ENCODE measurements around the gene HEG1. TPM values are rescaled to one million over a fixed set of nuclear protein-coding genes. Genes with fewer than 3 reads are reported as not detected.

HEG1 gene
- total RNA-seq, 2 experiments from 2014 or later = 31.2 to 32.6 TPM

DNA sequence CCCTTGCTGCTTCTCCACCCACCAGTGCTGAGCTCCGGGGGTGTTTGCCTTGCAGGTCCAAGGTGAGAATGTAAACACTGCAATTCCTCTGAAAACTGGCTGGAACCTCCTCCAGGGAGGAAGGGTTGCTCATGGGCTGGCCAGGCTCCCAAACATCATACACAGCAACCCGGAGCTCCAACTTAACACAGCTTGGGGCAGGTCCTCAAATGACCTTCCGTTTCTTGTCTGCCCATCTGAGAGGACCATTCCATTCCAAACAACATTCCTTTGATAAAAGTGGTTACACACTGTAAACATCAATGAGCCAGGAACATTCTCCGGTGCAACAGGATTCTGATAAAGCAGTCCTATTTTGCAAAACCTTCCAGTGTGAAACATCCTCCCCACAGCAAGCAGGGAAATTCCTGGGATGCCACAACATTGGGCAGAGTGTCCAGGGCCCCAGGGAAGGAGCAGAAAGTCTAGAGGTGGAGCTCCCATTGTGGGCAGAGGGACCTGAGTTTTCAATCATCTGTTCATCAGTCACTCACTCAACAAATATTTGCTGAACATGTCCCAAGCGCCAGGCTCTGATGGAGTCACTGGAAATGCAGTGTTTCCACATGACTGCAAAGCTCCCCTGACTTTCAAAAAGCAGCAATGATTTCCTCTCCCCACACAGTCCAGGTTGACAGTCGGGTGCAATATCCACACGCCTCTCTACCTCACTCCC, 7.3 kb upstream of the HEG1 start:
- Histone ChIP-seq H3K27ac (ENCODE audit: low read depth in 1 of 2, low read length in 2 of 2) (no peak overlapping the region), H3K9me3 (ENCODE audit: control insufficient read depth in 1 of 2, insufficient read depth in 1 of 2, low read length in 2 of 2) (no peaks in the 10 kb centered on the region), H3K36me3 (ENCODE audit: insufficient read depth, low read length) (no peaks in the 10 kb centered on the region), H3K4me1 (ENCODE audit: insufficient read depth, low read length) (no peaks in the 10 kb centered on the region), H3K4me3 (ENCODE audit: low read length) (no peak overlapping the region), H3K27me3 (ENCODE audit: control insufficient read depth in 1 of 2, insufficient read depth in 2 of 2, low read length in 2 of 2) (peaks cover 0 to 7% of the 10 kb centered on the region in 2 experiments)
- ChIA-PET POLR2A (interaction anchor here (0.5 kb wide), 1 partner anchor 9 kb away, joined by 3 read pairs; no protein-coding TSS in a partner anchor), CTCF (interaction anchor here (0.9 kb wide), 1 partner anchor 27 kb away, joined by 4 read pairs; no protein-coding TSS in a partner anchor)
- Mint-ChIP-seq H3K4me1 (ENCODE audit: low read depth) (no peaks in the 10 kb centered on the region), H3K27me3 (peaks cover 5% of the 10 kb centered on the region), H3K4me3 (no peak overlapping the region), H3K27ac (no peak overlapping the region), H3K9me3 (no peaks in the 10 kb centered on the region), H3K36me3 (ENCODE audit: low read depth) (no peaks in the 10 kb centered on the region)
- DNase-seq = no peak
- TF ChIP-seq, protein P1, sequence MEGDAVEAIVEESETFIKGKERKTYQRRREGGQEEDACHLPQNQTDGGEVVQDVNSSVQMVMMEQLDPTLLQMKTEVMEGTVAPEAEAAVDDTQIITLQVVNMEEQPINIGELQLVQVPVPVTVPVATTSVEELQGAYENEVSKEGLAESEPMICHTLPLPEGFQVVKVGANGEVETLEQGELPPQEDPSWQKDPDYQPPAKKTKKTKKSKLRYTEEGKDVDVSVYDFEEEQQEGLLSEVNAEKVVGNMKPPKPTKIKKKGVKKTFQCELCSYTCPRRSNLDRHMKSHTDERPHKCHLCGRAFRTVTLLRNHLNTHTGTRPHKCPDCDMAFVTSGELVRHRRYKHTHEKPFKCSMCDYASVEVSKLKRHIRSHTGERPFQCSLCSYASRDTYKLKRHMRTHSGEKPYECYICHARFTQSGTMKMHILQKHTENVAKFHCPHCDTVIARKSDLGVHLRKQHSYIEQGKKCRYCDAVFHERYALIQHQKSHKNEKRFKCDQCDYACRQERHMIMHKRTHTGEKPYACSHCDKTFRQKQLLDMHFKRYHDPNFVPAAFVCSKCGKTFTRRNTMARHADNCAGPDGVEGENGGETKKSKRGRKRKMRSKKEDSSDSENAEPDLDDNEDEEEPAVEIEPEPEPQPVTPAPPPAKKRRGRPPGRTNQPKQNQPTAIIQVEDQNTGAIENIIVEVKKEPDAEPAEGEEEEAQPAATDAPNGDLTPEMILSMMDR (IDR thresholded peaks at IDR 0.05) = no peak
- no peak for ATAC-seq (ENCODE audit: poor library complexity)
- intact Hi-C loops (cut with DNase I, micrococcal nuclease) = no loop called here

DNA sequence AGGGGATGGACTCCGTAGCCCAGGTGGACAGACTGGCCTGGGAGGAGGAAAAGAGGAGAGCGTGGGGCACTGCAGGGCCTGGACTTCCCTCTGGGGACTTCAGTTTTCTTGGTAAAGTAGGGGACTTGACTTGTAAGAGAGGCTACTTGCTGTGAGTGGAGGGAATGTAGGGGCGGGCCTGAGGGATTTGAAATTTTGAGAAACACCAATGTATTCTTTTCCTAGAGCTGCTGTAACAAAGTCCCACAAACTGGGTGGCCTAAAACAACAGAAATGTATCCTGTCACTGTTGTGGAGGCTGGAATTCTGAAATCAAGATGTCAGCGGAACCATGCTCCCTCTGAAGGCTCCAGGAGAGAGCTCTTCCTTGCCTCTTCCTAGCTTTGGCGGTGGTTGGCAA, 5.8 kb upstream of the HEG1 start:
- intact Hi-C loops (cut with DNase I, micrococcal nuclease) = no loop called here
- H3K4me3 ChIP-seq (ENCODE audit: low read length) = no peak overlapping the region

GRCh38 chr3:125061170-125061569, 5.4 kb upstream of the HEG1 start:
- TF ChIP-seq, protein P1 (IDR thresholded peaks at IDR 0.05) = no peak
- DNase-seq = no peak
- ATAC-seq (ENCODE audit: poor library complexity) = no peak
- peaks cover 5% of the 10 kb centered on the region for H3K4me1 ChIP-seq (ENCODE audit: insufficient read depth, low read length)
- no peak overlapping the region for H3K4me3 ChIP-seq (ENCODE audit: low read length)
- H3K27me3 Mint-ChIP-seq = peaks cover 5% of the 10 kb centered on the region
- no peaks in the 10 kb centered on the region for H3K36me3 Mint-ChIP-seq (ENCODE audit: low read depth)
- no peak overlapping the region for H3K27ac Mint-ChIP-seq
- H3K36me3 ChIP-seq (ENCODE audit: insufficient read depth, low read length) = no peaks in the 10 kb centered on the region
- peaks cover 4% of the 10 kb centered on the region for H3K4me1 Mint-ChIP-seq (ENCODE audit: low read depth)
- peaks cover 0 to 7% of the 10 kb centered on the region in 2 experiments for H3K27me3 ChIP-seq (ENCODE audit: control insufficient read depth in 1 of 2, insufficient read depth in 2 of 2, low read length in 2 of 2)
- H3K4me3 Mint-ChIP-seq = no peak overlapping the region
- H3K9me3 Mint-ChIP-seq = no peaks in the 10 kb centered on the region
- no peaks in the 10 kb centered on the region for H3K9me3 ChIP-seq (ENCODE audit: control insufficient read depth in 1 of 2, insufficient read depth in 1 of 2, low read length in 2 of 2)
- CTCF ChIA-PET = no interaction called here
- H3K27ac ChIP-seq (ENCODE audit: low read depth in 1 of 2, low read length in 2 of 2) = no peak overlapping the region
- intact Hi-C loops (cut with DNase I, micrococcal nuclease) = no loop called here
- POLR2A ChIA-PET = no interaction called here

More for the DNA sequence above, 5.8 kb upstream of the HEG1 start:
- Mint-ChIP-seq H3K4me1 (ENCODE audit: low read depth) (no peaks in the 10 kb centered on the region), H3K9me3 (no peaks in the 10 kb centered on the region), H3K27me3 (peaks cover 5% of the 10 kb centered on the region), H3K27ac (no peak overlapping the region), H3K36me3 (ENCODE audit: low read depth) (no peaks in the 10 kb centered on the region), H3K4me3 (no peak overlapping the region)
- POLR2A ChIA-PET = no interaction called here
- Histone ChIP-seq H3K36me3 (ENCODE audit: insufficient read depth, low read length) (no peaks in the 10 kb centered on the region), H3K4me1 (ENCODE audit: insufficient read depth, low read length) (peaks cover under 1% of the 10 kb centered on the region), H3K9me3 (ENCODE audit: control insufficient read depth in 1 of 2, insufficient read depth in 1 of 2, low read length in 2 of 2) (no peaks in the 10 kb centered on the region), H3K27me3 (ENCODE audit: control insufficient read depth in 1 of 2, insufficient read depth in 2 of 2, low read length in 2 of 2) (peaks cover 0 to 7% of the 10 kb centered on the region in 2 experiments), H3K27ac (ENCODE audit: low read depth in 1 of 2, low read length in 2 of 2) (no peak overlapping the region)
- TF ChIP-seq, protein P1 (IDR thresholded peaks at IDR 0.05) = no peak
- ATAC-seq (ENCODE audit: poor library complexity) = no peak
- no peak for DNase-seq
- CTCF ChIA-PET = no interaction called here

Data from CD4-positive, alpha-beta T cell (primary cell).